NCI-H146 treated with DMSO at 0.1 percent for 48 hours (cell line): ENCODE results near the gene HYAL4.
A peak's percentile ranks its signal among the peaks of the same experiment; 100 is the strongest.
"Not testable (repeated sequence)": the region's sequence is repeated elsewhere in the genome, so short reads cannot be mapped to it uniquely, and the experiment has no call there.

ENCODE experiments used
- DNase-seq: peaks from one replicate; lab custom pipeline; 2025; ENCODE audit not compliant: unreplicated experiment; lab: John Stamatoyannopoulos, UW

HYAL4 gene

GRCh38 chr7:123846217-123846891 is 1.4 kb downstream of the HYAL4 start:
- no peak for DNase-seq

DNA sequence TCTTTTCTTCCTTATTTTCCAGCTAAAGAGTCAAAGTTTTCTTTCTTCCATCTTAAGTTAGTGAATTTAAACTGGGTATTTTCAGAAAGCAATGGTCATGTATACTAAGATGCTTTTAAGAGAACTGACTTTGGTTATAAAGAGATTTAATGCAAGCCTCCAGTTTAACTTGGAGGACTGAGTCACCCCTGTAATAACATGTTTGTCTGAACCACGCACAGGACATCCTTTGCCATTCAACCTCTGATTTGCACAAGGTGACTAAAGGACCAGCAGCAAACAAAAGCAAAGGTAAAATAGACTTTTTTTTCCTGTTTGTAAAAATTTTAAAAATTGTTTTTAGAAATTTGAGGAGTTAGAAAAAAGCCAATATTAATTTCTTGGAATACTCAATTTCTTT is 2.9 kb downstream of the HYAL4 start:
- DNase-seq: no peak

- no peak for DNase-seq
These were observed 4.9 kb downstream of the HYAL4 start for GRCh38 chr7:123849855-123850254.

GRCh38 chr7:123851404-123851803 is 6.4 kb downstream of the HYAL4 start:
- not testable (repeated sequence) for DNase-seq

GRCh38 chr7:123854291-123854690 is 9.3 kb downstream of the HYAL4 start:
- not testable (repeated sequence) for DNase-seq

DNA sequence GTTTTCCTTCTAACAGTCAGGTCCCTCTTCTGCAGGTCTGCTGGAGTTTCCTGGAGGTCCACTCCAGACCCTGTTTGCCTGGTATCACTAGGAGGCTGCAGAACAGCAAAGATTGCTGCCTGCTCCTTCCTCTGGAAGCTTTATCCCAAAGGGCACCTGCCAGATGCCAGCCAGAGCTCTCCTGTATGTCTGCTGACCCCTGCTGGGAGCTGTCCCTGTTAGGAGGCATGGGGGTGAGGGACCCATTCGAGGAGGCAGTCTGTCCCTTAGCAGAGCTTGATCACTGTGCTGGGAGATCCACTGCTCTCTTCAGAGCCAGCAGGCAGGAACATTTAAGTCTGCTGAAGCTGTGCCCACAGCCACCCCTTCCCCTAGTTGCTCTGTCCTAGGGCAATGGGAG is 11.5 kb downstream of the HYAL4 start:
- DNase-seq: not testable (repeated sequence)

DNA sequence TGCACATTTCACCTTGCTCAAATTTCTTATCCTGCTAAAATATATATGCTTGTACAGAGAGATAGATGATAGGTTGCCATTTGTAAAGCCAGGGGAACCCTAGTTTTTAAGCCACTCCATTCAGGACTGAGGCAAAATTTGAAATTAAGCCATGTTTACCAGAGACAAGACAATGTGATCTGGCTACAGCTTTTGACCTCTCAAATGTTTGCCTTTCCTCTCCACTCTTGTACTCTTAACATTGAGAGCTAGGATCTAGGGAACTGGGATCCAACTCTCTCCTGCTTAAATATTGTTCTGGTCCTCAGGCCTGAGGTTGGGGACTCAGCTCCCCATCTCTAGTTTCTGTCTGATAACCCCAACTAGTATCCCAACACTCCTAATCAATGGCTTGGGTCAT is 15.9 kb downstream of the HYAL4 start:
- DNase-seq: no peak

- no peak for DNase-seq
These were observed 17.8 kb downstream of the HYAL4 start for GRCh38 chr7:123862775-123863174.

GRCh38 chr7:123863461-123863860 is 18.5 kb downstream of the HYAL4 start:
- DNase-seq: no peak

- no peak for DNase-seq
These were observed 19.0 kb downstream of the HYAL4 start for GRCh38 chr7:123864012-123864411.

DNA sequence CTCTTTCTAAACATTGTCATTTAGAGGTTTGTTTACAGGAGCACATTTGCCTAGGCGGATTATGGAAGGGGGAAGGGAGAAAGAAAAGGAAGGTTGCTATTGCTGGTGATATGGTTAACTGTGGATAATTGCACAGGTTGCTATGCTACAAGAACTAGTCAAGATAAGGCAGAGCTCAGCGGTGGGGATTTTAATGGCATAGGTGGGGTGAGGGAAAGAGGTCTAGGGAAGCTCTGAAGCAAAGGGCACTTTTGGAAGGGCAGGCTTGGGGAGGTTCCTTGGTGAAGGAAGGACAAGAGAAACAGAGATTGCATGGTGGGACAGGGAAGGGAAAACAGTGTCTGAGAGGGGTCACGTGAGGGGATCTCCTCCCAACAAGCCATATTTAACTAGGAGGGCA is 19.5 kb downstream of the HYAL4 start:
- peak; percentile 32 for DNase-seq

GRCh38 chr7:123864966-123865365 is 20.0 kb downstream of the HYAL4 start:
- no peak for DNase-seq

GRCh38 chr7:123865517-123866117 is 20.6 kb downstream of the HYAL4 start:
- peak; percentile 24 for DNase-seq

- no peak for DNase-seq
These were observed 22.3 kb downstream of the HYAL4 start for GRCh38 chr7:123867225-123867624.

GRCh38 chr7:123871998-123872867 is 27.3 kb downstream of the HYAL4 start:
- peak; percentile 24 for DNase-seq

GRCh38 chr7:123872908-123873307 is 27.9 kb downstream of the HYAL4 start:
- no peak for DNase-seq

GRCh38 chr7:123876557-123877256 is 31.7 kb downstream of the HYAL4 start:
- no peak for DNase-seq

GRCh38 chr7:123879628-123880027 is 34.7 kb downstream of the HYAL4 start:
- DNase-seq: no peak

GRCh38 chr7:123881300-123881699 is 36.3 kb downstream of the HYAL4 start:
- DNase-seq: no peak

GRCh38 chr7:123883154-123883553 is 38.2 kb downstream of the HYAL4 start:
- no peak for DNase-seq

DNA sequence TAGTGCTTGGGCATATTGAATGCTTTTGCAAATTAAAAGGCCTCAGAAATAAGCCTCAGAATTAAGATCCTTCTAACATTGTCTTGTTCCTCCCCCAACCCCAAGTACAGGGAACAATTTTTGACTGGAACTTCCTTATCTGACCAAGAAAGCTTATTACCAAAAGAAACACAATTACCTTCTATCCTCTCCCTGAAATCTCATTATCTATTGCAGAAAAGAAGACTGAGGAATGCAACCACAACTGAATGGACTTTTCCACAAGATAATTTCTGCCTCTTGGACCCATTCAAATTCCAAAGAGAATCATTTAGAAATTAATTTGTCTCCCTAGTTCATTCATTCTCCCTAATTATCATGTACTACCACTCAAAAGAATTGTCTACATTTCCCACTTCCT is 43.2 kb downstream of the HYAL4 start:
- no peak for DNase-seq
